GM21381 (cell line): ENCODE results near the gene TMEFF1.
A peak's percentile ranks its signal among the peaks of the same experiment; 100 is the strongest.
"Not testable (repeated sequence)": the region's sequence is repeated elsewhere in the genome, so short reads cannot be mapped to it uniquely, and the experiment has no call there.

Source experiments
- ATAC-seq: cut with Tn5 transposase; IDR thresholded peaks from one replicate; pipeline ENCODE4 v1.9.1; 2021; ENCODE audit warnings: mild to moderate bottlenecking, moderate library complexity; ENCODE audit not compliant: unreplicated experiment

Gene TMEFF1, protein sequence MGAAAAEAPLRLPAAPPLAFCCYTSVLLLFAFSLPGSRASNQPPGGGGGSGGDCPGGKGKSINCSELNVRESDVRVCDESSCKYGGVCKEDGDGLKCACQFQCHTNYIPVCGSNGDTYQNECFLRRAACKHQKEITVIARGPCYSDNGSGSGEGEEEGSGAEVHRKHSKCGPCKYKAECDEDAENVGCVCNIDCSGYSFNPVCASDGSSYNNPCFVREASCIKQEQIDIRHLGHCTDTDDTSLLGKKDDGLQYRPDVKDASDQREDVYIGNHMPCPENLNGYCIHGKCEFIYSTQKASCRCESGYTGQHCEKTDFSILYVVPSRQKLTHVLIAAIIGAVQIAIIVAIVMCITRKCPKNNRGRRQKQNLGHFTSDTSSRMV

GRCh38 chr9:100472788-100473275 lies at the start of gene TMEFF1:
TSS of gene TMEFF1 (plus strand) at chr9:100473149. CDS start at chr9:100473545, 396 bp downstream.
- peak; percentile 43 for ATAC-seq

GRCh38 chr9:100425758-100426157 lies 47.2 kb upstream of the TMEFF1 start:
- no peak for ATAC-seq

DNA sequence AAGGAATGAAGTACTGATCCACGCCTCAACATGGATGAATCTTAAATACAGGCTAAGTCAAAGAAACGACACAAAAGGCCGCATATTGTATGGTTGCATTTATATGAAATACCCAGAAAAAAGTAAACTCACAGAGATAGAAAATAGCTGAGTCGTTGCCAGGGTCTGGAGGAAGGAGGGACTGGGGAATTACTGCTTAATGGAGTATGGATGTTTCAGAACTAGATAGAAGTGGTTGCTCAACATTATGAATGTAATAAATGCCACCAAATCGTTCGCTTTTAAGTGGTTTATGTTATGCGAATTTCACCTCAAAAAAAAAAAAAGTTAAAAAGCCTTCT lies 46.8 kb upstream of the TMEFF1 start:
- no peak for ATAC-seq

DNA sequence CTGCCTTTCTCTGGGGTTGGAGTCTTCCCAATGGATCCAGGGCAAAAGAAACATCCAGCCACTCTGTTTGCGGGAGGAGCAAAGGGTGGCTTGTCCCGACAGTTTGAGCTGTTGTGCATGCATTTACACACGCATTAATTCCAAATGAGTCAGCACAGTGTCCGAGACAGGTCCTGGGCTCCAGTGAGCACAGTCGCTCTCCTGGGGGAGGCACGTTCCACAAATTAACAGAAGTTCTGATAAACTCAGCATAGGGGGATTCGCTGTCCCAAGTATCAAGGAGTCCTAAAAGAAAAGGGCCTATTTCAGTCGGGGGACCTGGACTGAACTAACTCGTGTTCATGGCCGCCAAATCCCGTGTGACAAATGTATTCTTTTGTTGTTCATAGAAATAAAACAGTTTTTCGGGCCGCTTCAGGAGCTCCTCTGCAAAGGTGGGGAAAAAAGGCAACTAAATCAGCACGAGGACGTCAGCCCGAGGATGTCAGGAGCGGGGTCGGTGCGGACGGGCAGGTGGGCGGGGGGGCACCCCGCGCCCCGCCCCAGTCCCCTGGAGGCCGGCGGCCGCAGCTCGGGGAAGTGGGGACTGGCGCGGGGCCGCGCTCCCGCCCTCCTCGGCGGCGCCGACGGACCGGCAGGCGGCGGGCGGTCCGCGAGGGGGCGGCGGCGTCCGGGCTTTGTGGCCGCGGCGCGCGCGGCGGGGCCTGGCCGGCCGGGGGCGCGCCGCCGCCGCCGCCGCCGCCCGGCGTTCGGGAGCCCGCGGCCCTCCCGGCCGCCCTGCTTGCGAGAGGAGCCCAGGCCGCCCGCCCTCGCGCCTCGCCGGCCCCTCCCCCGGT lies 46.2 kb upstream of the TMEFF1 start, which contains the start of gene MSANTD3:
MSANTD3 (plus strand) TSS at position 614 of the 836 bp plus-strand sequence. CDS start 14,796 bp downstream, outside the sequence.
- peak; percentile 77 for ATAC-seq

DNA sequence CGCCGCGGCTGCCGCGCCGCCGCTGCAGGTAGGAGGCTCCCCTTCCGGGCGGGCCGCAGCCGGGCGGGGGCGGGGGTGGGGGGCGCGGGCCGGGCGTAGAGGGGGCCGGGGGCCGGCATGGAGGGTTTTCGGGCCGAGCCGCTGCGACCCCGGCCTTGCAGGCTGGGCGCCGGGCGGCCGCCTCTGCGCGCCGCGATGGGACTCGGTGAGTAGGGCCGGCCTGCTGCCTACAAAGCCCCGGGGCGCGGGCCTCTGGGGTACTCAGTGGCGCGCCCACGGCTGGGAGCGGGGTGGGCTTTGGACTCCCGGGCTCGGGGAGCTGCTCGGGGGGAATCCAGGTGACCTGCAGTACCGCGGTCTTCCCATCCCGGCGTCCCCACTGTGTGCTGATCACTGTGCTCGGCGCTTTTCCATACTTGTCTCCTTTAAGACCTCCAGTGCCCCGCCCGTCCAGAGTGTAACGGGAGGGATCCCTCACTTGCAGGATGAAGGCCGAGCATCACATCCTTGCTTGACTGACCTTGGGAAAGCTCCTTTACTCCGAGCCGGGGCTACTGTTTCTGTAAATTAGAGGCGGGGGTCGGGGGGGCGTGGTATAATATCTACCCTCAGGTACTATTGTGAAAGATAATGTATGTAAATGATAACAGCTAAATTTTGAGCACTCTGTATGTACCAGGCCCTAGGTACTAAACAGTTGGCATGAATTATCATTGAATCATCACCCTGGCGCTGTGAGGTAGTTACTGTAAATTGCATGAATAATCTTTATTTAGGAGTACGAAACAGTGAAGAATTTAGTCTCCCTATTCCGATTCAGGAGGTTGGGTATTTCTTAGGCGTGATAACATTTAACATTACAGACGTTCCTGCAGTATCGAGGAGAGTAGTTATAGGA lies 45.3 kb upstream of the TMEFF1 start:
- ATAC-seq, result peak; percentile 53

GRCh38 chr9:100428871-100429654 lies 43.9 kb upstream of the TMEFF1 start:
- ATAC-seq, result no peak

DNA sequence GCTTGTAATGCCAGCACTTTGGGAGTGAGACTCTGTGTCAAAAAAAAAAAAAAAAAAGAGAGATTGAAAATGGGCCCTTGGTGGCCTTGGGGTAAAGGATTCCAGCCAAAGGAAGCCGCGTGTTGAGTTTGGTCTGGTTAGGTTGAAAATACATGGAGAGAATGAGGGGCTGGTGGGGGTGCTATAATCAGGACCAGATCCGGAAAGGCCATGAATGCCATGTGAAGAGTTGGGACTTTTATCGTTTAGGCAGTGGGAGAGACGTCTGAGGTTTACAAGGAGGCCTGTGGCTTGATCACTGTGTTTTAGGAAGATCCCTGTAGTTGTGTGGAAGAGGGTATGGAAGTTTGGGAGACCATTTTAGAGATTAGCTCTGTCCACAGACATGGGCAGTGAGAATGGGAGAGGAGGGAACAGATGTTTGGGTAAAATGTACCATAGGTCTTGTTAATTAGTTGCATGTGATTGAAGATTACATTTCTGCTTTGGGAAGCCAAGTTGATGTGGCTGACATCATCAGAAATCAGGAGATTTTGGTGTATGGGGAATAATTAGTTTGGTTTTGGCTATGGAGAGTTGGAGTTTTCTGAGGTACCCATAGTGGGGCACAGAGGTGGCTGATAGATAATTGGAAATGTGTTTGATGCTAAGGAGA lies 42.5 kb upstream of the TMEFF1 start:
- ATAC-seq, result no peak

DNA sequence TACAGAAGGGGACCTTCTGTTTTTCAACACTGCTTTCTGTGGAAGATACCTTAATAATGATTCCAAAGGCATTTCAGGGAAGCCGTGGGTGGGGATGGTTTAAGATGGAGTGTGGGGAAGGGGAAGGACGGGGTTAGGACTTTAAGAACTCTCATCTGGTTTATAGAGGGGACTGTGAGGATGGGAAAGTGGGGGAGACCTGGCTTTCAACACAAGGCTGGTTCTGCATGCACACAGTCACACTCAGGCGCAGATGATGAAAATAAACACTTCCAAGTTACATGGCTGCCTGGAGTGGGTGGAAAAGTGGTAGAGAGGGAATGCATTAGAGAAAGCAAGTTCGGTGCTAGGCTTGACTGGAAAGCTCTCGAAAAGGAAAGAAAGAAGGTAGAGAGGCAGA lies 41.1 kb upstream of the TMEFF1 start:
- ATAC-seq, result no peak

- no peak for ATAC-seq
Observed at GRCh38 chr9:100432736-100433135, 40.2 kb upstream of the TMEFF1 start.

- ATAC-seq, result no peak
Observed at GRCh38 chr9:100436571-100436970, 36.4 kb upstream of the TMEFF1 start.

DNA sequence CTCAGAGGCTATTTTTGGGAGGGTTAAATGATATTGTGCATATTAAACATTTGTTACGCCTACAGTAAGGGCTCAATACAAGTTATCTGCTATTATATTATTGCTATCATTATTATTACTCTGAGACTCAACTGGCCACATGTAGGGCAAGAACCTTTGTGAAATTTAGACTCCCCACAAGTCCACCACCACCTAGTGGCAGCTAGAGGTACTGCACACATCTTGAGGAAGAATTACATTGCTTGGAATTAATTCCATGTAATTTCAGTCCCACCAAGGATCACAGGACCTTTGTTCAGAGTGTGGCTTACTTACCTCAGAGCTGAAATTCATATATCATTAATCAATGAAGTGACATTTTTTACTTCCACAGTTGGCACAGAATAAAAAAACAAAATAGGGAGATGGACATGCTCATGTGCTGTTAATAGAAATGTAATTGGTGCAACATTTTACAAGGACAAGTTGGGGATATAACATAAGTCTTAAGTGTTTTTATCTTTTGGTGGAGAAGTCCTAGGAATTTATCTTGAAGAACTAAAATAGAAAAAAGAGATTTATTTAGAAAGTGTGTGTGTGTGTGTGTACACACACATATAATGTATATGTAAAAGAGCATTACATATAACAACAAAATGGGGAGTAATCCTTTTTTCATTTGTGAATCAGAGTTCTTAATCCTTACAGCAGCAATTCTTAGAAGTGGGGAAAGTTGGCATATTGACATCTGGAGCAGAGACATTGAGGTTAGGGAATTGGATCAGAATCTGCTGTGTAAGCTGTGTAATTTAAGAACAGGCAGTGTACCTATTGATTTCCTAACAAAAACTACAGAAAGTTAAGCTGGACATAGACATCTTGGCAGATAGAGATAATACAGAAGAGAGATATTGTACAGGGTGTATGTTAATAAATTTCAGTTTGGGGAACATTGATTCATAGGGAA lies 34.8 kb upstream of the TMEFF1 start:
- ATAC-seq, result no peak

- no peak for ATAC-seq
Observed at GRCh38 chr9:100440071-100440470, 32.9 kb upstream of the TMEFF1 start.

GRCh38 chr9:100440487-100440886 lies 32.5 kb upstream of the TMEFF1 start:
- not testable (repeated sequence) for ATAC-seq

DNA sequence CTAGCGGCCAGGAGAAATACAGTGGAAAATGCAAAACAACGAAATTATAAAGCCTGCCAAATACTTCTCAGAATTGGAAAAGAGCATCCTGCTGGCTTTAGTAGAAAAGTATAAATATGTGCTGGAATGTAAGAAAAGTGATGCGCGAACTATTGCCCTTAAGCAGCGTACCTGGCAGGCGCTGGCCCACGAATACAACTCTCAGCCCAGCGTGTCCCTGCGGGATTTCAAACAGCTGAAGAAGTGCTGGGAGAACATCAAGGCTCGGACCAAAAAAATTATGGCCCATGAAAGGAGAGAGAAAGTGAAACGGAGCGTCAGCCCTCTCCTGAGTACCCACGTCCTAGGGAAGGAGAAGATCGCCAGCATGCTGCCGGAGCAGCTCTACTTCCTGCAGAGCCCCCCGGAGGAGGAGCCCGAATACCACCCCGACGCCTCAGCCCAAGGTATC lies 31.0 kb upstream of the TMEFF1 start:
- ATAC-seq, result no peak

DNA sequence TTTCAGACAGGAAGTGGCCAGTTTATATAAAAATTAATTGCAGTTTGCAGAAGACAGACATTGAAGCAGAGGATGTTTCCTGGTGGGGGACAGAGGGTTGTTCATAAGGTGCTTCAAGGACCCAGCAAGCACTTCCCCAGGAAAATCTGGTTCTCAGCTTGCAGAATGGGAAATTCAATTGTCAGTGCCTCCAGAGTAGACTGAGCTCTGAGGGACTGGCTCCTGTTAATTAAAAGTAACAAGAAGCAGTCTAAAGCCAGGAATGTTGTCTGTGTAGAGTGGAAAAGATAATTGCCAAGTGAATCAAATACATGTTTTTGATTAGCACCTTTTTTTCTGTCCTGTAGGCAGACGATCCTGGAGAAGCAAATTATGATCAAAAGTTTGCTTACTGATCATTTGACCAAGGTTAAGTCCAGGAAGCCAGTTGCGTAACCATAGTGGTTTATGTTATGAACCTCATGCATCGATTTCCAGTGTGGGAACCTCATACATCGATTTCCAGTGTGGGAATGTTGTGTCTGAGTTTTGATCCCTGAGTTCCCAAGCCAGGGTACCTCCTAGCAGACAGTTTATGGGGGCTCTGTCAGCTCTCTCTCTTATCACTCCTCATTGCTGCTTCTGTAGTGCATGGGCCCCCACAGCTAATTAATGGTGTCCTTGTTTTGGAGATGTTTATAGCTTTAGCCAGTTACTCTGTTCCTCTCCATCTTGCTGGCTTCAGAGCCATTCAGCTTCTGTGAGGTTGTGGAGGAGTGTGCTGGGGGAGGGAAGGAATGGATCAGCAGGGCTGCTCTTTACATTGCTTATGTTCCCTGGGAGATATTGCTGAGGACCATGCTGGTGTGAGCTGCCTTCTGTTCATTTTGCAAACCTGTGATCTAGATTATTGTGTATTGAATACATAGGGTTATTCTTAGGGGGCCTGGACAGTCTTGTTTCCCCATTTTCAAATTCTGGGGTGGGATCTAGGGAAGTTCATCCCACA lies 28.9 kb upstream of the TMEFF1 start:
- no peak for ATAC-seq

DNA sequence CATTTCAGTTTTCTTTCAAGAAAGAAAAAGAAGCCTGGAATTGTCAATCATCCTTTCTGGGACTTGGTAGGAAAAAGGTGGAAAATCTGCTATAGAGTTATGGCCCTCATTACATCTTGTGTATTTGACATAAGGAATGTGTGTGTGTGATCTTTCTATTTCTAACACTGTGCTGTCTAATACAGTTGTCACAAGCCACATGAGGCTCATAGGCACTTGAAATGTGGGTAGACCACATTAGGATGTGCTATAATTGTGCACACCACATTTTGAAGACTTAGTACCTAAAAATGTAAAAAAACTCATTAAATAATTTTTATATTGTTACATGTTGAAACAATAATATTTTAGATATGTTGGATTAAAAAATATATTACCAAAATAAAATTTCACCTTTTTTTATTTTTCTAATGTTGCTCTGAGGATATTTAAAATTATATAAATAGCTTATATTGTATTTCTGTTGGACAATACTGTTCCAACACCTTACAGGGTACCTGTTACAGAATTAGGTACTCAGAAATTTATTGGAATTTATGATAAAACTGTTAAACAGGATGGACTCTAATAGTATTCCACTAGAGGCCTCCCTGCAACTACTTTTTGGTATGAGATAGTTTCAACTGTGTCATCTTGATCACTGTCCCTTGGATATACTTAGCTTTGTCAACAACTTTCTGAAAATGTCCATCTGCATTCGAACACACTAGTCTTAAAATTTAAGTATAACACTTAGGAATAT lies 27.6 kb upstream of the TMEFF1 start:
- ATAC-seq, result no peak
